ENCODE results near the gene SKIL. TPM values are rescaled to one million over a fixed set of nuclear protein-coding genes. Genes with fewer than 3 reads are reported as not detected.

The SKIL gene
- total and polyA plus RNA-seq, 2 experiments from 2014 or later, result 28.6 to 39.1 TPM

DNA sequence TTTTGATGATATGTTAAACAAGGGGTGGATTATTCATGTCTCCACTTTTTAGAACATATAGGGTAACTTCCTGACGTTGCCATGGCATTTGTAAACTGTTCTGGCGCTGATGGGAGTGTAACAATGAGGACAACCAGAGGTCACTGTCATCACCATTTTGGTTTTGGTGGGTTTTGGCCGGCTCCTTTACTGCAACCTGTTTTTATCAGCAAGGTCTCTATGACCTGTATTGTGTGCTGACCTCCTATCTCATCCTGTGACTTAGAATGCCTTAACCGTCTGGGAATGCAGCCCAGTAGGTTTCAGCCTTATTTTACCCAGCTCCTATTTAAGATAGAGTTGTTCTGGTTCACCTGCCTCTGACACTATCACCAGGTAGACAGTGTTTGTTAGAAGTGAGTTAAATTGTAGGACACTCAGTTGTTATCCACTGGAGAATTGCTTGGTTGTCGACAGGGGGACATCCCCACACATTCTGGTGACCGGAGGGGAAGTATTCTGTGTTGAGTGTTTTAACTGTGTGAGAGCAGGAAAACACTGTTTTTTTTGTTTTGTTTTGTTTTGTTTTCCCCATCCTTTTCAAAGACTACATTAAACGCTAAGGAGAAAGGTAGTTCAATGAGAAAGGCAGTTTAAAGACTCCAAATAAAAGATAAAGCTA is 36.9 kb upstream of the SKIL start:
- Histone ChIP-seq H3K27me3 (replicated peaks; ENCODE audit: insufficient read depth) (no peaks in the 10 kb centered on the region), H3K79me2 (ENCODE audit: insufficient read depth) (no peaks in the 10 kb centered on the region), H2AFZ (no peak overlapping the region), H3F3A (ENCODE audit: insufficient read depth) (no peaks in the 10 kb centered on the region), H3K4me3 (no peak overlapping the region), H3K27ac (no peak overlapping the region), H4K20me1 (ENCODE audit: insufficient read depth) (no peaks in the 10 kb centered on the region), H3K9ac (no peak overlapping the region), H3K4me2 (ENCODE audit: unreplicated experiment) (no peak overlapping the region), H3K9me2 (ENCODE audit: insufficient read depth) (no peaks in the 10 kb centered on the region), H3K4me1 (ENCODE audit: insufficient read depth) (no peaks in the 10 kb centered on the region), H3K36me3 (ENCODE audit: low read depth) (no peaks in the 10 kb centered on the region), H3K9me3 (ENCODE audit: low read depth) (no peaks in the 10 kb centered on the region)
- DNase-seq, result no peak
- TF ChIP-seq EZH2 (IDR thresholded peaks at IDR 0.05; ENCODE audit: insufficient read depth, poor library complexity, severe bottlenecking) (no peak), EZH2phosphoT487 (IDR thresholded peaks at IDR 0.05; ENCODE audit: insufficient read depth, low read depth) (no peak)
- in situ Hi-C loops (cut with MboI), result no loop called here
- WGBS, 2 experiments (ENCODE audit: low coverage in 1 of 2, low lambda C conversion rate in 2 of 2, missing lambda C conversion rate in 2 of 2), result 78 to 86% methylated on average over 7 of the region's 7 CpGs

DNA sequence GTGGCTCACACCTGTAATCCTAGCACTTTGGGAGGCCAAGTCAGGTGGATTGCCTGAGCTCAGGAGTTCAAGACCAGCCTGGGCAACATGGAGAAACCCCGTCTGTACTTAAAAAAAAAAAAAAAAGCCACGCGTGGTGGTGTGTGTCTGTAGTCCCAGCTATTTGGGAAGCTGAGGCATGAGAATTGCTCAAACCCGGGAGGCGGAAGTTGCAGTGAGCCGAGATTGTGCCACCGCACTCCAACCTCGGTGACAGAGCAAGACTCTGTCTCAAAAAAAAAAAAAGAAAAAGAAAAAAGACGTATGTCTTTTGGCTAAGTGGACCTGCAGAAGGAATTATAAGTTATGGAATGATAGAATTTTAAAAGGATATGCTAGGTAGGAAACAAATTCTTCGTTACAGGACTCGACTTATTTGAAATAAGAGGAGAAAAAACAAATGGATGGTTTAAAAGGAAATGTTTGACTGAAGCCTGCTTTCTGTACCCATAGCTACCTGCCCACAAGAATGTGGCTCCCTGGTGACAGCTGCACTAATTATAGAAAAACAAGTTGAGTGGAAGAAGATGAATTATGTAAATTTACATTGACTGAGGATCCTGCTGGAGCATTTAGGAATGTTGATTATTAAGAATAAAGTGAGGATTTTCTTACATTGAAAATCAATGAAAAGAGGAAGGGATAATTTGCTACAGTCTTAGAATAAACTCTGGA is 36.0 kb upstream of the SKIL start:
- WGBS, 2 experiments (ENCODE audit: low coverage in 1 of 2, low lambda C conversion rate in 2 of 2, missing lambda C conversion rate in 2 of 2), result 90 to 93% methylated on average over 11 of the region's 11 CpGs
- Histone ChIP-seq H3K9ac (no peak overlapping the region), H4K20me1 (ENCODE audit: insufficient read depth) (no peaks in the 10 kb centered on the region), H2AFZ (no peak overlapping the region), H3K4me2 (ENCODE audit: unreplicated experiment) (no peak overlapping the region), H3F3A (ENCODE audit: insufficient read depth) (no peaks in the 10 kb centered on the region), H3K27me3 (replicated peaks; ENCODE audit: insufficient read depth) (no peaks in the 10 kb centered on the region), H3K27ac (no peak overlapping the region), H3K79me2 (ENCODE audit: insufficient read depth) (no peaks in the 10 kb centered on the region), H3K9me3 (ENCODE audit: low read depth) (no peaks in the 10 kb centered on the region), H3K4me1 (ENCODE audit: insufficient read depth) (no peaks in the 10 kb centered on the region), H3K9me2 (ENCODE audit: insufficient read depth) (no peaks in the 10 kb centered on the region), H3K36me3 (ENCODE audit: low read depth) (no peaks in the 10 kb centered on the region), H3K4me3 (no peak overlapping the region)
- TF ChIP-seq EZH2 (IDR thresholded peaks at IDR 0.05; ENCODE audit: insufficient read depth, poor library complexity, severe bottlenecking), result no peak
- TF ChIP-seq EZH2phosphoT487 (IDR thresholded peaks at IDR 0.05; ENCODE audit: insufficient read depth, low read depth), result no peak
- in situ Hi-C loops (cut with MboI), result no loop called here
- DNase-seq, result no peak

DNA sequence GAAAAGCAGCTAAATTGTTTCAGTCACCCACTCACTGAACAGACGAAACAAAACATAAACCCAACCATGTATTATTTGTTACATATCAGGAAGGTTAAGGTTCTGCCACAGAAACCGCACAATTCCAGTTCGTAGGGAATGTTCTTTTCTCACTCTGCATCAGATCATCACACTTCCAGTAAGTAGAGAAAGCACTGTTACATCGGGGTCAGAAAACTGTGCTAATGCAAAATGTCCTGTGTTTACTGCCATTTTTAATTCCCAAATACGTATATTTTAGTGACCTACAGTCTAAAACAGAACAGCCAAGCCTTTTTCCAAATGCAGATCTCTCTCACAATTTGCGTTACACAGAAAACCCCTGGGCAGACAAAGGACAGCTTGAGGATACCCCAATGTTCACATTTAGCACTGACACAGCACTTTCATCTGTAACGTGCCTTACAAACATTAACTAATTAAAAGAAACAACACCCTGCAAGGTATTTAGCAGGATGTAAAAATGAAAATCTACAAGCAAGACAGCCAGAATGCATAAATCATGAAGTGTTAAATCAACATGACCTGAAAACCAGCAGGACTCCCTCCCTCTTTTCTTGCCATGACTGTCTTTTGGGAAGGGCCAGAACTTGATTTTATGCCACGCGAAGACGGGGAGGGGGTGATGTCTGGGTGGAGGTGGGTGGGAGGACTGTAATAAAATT is 34.8 kb upstream of the SKIL start:
- Histone ChIP-seq H3K9ac (no peak overlapping the region), H3K27ac (no peak overlapping the region), H3K36me3 (ENCODE audit: low read depth) (no peaks in the 10 kb centered on the region), H3K79me2 (ENCODE audit: insufficient read depth) (no peaks in the 10 kb centered on the region), H4K20me1 (ENCODE audit: insufficient read depth) (no peaks in the 10 kb centered on the region), H2AFZ (no peak overlapping the region), H3K4me1 (ENCODE audit: insufficient read depth) (no peaks in the 10 kb centered on the region), H3K27me3 (replicated peaks; ENCODE audit: insufficient read depth) (no peaks in the 10 kb centered on the region), H3K4me3 (no peak overlapping the region), H3K9me2 (ENCODE audit: insufficient read depth) (no peaks in the 10 kb centered on the region), H3F3A (ENCODE audit: insufficient read depth) (no peaks in the 10 kb centered on the region), H3K9me3 (ENCODE audit: low read depth) (no peaks in the 10 kb centered on the region), H3K4me2 (ENCODE audit: unreplicated experiment) (no peak overlapping the region)
- in situ Hi-C loops (cut with MboI), result no loop called here
- DNase-seq, result no peak
- WGBS, 2 experiments (ENCODE audit: low coverage in 1 of 2, low lambda C conversion rate in 2 of 2, missing lambda C conversion rate in 2 of 2), result 65% methylated on average over 10 of the region's 10 CpGs
- no peak for TF ChIP-seq EZH2phosphoT487 (IDR thresholded peaks at IDR 0.05; ENCODE audit: insufficient read depth, low read depth)
- no peak for TF ChIP-seq EZH2 (IDR thresholded peaks at IDR 0.05; ENCODE audit: insufficient read depth, poor library complexity, severe bottlenecking)

DNA sequence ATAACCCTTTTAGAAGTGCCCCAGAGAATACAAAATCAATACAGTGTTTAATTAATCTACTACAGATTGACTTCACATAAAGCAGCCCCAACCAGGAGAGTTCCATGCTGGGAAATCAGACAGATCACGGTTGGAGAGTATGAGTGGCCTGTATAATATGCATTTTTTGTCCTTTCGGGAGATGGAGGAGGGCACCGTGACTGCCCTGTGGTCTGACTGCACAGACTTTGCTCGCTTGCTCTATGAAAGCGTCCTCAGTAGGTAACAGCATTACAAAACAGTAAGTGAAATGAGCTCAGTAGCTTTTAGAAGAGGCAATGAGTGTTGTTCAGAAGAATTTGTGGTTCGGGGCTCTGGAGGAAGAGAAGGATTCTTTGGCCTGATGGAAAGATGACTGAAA is 34.2 kb upstream of the SKIL start:
- H3K79me2 ChIP-seq (ENCODE audit: insufficient read depth), result no peaks in the 10 kb centered on the region
- no peaks in the 10 kb centered on the region for H3F3A ChIP-seq (ENCODE audit: insufficient read depth)
- H3K4me2 ChIP-seq (ENCODE audit: unreplicated experiment), result no peak overlapping the region
- H3K27me3 ChIP-seq (replicated peaks; ENCODE audit: insufficient read depth), result no peaks in the 10 kb centered on the region
- no peak overlapping the region for H2AFZ ChIP-seq
- no peaks in the 10 kb centered on the region for H3K36me3 ChIP-seq (ENCODE audit: low read depth)
- H3K9me3 ChIP-seq (ENCODE audit: low read depth), result no peaks in the 10 kb centered on the region
- no peaks in the 10 kb centered on the region for H4K20me1 ChIP-seq (ENCODE audit: insufficient read depth)
- TF ChIP-seq EZH2phosphoT487 (IDR thresholded peaks at IDR 0.05; ENCODE audit: insufficient read depth, low read depth) (no peak), EZH2 (IDR thresholded peaks at IDR 0.05; ENCODE audit: insufficient read depth, poor library complexity, severe bottlenecking) (no peak)
- H3K4me3 ChIP-seq, result no peak overlapping the region
- H3K9ac ChIP-seq, result no peak overlapping the region
- no peak overlapping the region for H3K27ac ChIP-seq
- WGBS, 2 experiments (ENCODE audit: low coverage in 1 of 2, low lambda C conversion rate in 2 of 2, missing lambda C conversion rate in 2 of 2), result 86 to 91% methylated on average over 6 of the region's 6 CpGs
- H3K4me1 ChIP-seq (ENCODE audit: insufficient read depth), result no peaks in the 10 kb centered on the region
- in situ Hi-C loops (cut with MboI), result no loop called here
- DNase-seq, result no peak
- H3K9me2 ChIP-seq (ENCODE audit: insufficient read depth), result no peaks in the 10 kb centered on the region
